IPS-18c (cell line): Measurements from ENCODE around the gene SPATA20.

Source experiments
- H3K4me3 ChIP-seq: 2 replicates; pipeline ENCODE4 v1.7.0; 2013; ENCODE audit warnings: low read depth, mild to moderate bottlenecking, low read length, moderate library complexity; ENCODE audit not compliant: insufficient read depth
- H3K9me3 ChIP-seq: one replicate; pipeline ENCODE4 v1.6.1; 2013; ENCODE audit warnings: mild to moderate bottlenecking, low read length, moderate library complexity; ENCODE audit not compliant: control insufficient read depth, insufficient read depth

SPATA20 gene

DNA sequence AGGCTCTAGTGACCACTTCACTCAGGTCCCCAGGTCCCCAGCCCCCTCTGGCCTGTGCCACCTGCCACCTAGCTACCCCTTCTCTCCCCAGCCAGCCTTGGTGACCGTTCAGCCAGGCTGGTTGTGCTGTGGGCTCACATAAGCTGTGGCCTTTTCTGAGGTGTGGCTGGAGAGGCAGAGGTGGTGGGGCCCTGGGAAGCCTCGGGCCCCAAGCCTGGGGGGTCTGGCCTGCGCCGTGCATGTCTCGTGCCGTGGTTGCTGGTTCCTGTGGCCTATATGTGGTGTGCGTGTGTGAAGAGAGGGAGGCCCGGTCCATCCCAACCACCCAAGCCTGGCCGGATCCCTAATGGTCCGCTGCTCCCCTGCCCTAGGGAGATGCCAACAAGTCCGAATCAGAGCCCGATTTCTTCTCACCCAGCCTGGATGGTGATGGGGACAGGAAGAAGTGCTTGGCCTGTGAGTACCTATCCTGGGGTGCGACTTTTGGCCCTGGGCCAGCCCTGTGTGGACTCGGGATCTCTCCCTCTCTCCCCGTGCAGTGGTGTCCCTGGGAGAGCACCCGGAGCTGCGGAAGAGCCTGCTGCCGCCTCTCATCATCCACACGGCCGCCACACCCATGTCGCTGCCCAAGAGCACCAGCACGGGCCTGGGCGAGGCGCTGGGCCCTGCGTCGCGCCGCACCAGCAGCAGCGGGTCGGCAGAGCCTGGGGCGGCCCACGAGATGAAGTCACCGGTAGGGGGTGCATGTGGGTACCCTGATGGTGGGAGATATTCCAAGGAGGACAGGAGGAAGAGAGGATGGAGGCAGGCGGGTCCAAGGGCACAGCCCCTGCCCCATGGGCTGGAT, 49.4 kb downstream of the SPATA20 start:
- Histone ChIP-seq H3K4me3 (no peak overlapping the region), H3K9me3 (no peaks in the 10 kb centered on the region)

DNA sequence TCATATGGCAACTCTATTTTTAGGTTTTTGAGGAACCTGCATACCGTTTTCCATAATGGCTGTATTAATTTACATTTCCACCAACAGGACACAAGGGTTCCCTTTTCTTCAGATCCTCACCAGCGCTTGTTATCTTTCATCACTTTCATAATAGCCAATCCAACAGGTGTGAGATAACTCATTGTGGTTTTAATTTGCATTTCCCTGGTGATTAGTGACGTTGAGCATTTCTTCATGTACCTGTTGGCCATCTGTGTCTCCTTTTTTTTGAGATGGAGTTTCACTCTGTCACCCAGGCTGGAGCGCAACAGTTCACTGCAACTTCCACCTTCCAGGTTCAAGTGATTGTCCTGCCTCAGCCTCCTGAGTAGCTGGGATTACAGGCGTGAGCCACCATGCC, 51.5 kb downstream of the SPATA20 start:
- H3K9me3 ChIP-seq, result no peaks in the 10 kb centered on the region
- H3K4me3 ChIP-seq, result no peak overlapping the region

DNA sequence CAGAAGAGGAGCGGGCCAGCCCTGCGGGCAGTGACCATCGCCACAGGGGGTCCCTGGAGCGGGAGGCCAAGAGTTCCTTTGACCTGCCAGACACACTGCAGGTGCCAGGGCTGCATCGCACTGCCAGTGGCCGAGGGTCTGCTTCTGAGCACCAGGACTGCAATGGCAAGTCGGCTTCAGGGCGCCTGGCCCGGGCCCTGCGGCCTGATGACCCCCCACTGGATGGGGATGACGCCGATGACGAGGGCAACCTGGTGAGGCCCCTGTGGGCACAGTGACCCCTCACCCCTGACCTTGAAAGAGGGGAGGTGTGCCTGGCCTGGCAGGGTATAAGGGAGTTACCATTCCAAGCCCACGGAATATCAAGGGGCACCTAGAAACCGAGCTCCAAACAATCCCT, 52.6 kb downstream of the SPATA20 start:
- Histone ChIP-seq H3K9me3 (no peaks in the 10 kb centered on the region), H3K4me3 (no peak overlapping the region)

GRCh38 chr17:50601823-50602375, 54.9 kb downstream of the SPATA20 start:
- H3K4me3 ChIP-seq, result no peak overlapping the region
- H3K9me3 ChIP-seq, result no peaks in the 10 kb centered on the region

DNA sequence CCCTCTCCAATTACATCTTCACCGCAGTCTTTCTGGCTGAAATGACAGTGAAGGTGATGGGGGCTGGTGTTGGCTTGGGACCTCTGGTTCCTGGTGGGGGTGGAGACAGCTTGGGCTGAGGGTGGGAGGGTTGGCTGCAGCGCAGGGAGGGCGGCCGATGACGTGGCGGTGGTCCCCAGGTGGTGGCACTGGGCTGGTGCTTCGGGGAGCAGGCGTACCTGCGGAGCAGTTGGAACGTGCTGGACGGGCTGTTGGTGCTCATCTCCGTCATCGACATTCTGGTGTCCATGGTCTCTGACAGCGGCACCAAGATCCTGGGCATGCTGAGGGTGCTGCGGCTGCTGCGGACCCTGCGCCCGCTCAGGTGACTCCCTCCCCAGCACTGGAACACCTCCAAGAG, 55.9 kb downstream of the SPATA20 start:
- no peaks in the 10 kb centered on the region for H3K9me3 ChIP-seq
- no peak overlapping the region for H3K4me3 ChIP-seq

DNA sequence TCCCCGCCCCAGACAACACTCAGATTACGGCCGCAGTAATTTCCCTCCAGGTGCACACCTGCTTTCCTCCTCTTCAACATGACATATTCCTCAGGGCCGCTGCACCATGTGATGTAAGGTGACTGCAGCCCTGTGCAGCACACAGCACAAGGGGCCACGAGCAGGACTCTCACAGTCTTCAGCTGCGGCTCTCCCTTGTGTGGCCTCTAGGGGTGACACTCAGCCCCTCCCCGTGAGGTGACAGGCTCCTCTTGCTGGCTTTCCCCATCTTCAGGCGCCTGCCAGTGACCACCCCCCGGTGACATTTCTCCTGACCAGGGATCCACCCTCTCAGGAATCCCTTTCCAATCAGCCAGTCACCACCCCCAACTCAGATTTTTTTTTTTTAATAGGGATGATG, 56.4 kb downstream of the SPATA20 start:
- no peaks in the 10 kb centered on the region for H3K9me3 ChIP-seq
- no peak overlapping the region for H3K4me3 ChIP-seq

DNA sequence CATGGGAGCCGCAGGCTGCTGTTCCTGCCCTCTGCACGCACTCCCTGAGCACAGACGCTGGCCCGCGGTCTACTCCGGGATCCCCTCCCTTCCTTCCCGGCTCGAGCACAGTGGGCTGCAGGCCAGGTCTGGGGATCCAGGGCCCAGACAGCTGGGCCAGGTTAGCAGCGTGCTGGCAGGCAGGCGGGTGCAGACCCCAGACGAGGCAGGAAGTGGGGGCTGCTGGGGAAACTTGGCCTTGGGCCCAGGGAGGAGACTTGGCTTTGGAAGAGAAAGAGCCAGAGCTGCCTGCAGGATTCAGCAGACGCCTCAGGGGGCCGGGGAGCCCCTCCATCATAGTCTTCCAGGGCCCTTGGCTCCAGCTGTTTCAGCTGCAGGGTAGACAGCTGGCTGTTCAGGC, 57.5 kb downstream of the SPATA20 start:
- Histone ChIP-seq H3K9me3 (no peaks in the 10 kb centered on the region), H3K4me3 (no peak overlapping the region)

DNA sequence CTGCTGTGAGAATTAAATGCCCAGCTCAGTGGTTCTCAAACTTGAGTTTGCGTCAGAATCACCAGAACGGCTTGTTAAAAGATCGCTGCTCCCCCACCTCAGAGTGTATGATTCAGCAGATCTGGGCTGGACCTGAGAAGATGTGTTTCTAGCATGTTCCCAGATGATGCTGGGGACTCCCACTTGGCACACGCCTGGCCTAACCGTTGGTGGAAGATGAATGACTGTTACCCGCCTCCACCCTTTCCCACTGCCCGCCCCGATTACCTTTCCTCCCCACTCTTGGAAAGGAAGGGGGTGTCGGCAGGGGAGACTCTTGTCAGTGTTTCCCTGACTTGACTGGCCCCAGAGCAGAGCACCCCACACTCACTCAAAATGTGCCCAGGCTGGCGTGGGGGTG, 58.5 kb downstream of the SPATA20 start:
- Histone ChIP-seq H3K4me3 (no peak overlapping the region), H3K9me3 (no peaks in the 10 kb centered on the region)
